ENCODE data around the gene TLK1. TPM values are rescaled to one million over a fixed set of nuclear protein-coding genes. Genes with fewer than 3 reads are reported as not detected.

TLK1 gene
- total and polyA plus RNA-seq, 2 experiments from 2014 or later = 9.2 to 21.8 TPM

DNA sequence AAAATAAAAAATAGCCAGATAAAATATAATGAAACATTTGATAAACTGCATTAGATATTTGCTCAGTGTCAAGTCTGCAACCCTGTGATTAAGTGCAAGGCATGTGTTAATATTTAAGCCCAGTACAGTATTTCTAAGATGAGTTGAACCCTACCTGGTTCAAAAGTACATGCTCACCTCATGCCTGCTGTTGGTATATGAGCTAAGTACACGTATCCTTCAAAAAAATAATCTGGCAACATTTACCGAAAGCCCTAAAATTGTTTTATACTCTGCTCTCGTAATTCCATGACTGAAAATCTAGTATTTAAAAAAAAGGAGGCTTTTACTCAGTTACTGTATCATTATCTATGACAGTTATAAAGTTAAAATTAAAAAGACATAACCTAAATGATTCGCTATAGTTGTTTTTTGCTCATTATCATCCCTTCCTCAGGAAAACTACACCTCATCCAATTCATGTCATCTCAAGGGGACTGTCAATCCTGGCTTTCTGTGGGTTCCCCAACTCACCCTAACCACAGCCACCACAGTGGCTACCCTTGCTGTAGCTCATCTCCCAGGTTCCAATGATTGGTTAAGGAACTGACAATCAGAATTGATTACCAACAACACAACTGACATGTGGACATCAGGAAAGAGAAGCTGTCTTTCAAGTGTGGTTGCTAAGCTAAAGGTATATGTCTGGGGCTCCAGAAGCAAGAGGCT, 10.6 kb downstream of the TLK1 start:
- Histone ChIP-seq H3K4me2 (no peak overlapping the region), H3K27ac (no peak overlapping the region), H4K20me1 (ENCODE audit: insufficient read depth, poor library complexity, severe bottlenecking) (peaks cover 92% of the 10 kb centered on the region), H3K4me1 (ENCODE audit: insufficient read depth) (peaks cover 18% of the 10 kb centered on the region), H2AFZ (no peak overlapping the region), H3K36me3 (replicated peaks; ENCODE audit: insufficient read depth, low read depth) (no peaks in the 10 kb centered on the region), H3K9me2 (replicated peaks; ENCODE audit: insufficient read depth) (no peaks in the 10 kb centered on the region), H3K27me3 (no peaks in the 10 kb centered on the region), H3K4me3 (no peak overlapping the region), H3K79me2 (peaks cover 98% of the 10 kb centered on the region), H3K9me3 (ENCODE audit: low read depth) (no peaks in the 10 kb centered on the region)
- no peak for DNase-seq (ENCODE audit: low spot score)
- WGBS (ENCODE audit: low lambda C conversion rate, missing lambda C conversion rate) = 94% methylated on average over 4 of the region's 4 CpGs
- TF ChIP-seq EZH2phosphoT487 (IDR thresholded peaks at IDR 0.05; ENCODE audit: low read depth, severe bottlenecking, unreplicated experiment) (no peak), EZH2 (IDR thresholded peaks at IDR 0.05; ENCODE audit: borderline replicate concordance) (no peak)
- TF ChIP-seq, protein P1, sequence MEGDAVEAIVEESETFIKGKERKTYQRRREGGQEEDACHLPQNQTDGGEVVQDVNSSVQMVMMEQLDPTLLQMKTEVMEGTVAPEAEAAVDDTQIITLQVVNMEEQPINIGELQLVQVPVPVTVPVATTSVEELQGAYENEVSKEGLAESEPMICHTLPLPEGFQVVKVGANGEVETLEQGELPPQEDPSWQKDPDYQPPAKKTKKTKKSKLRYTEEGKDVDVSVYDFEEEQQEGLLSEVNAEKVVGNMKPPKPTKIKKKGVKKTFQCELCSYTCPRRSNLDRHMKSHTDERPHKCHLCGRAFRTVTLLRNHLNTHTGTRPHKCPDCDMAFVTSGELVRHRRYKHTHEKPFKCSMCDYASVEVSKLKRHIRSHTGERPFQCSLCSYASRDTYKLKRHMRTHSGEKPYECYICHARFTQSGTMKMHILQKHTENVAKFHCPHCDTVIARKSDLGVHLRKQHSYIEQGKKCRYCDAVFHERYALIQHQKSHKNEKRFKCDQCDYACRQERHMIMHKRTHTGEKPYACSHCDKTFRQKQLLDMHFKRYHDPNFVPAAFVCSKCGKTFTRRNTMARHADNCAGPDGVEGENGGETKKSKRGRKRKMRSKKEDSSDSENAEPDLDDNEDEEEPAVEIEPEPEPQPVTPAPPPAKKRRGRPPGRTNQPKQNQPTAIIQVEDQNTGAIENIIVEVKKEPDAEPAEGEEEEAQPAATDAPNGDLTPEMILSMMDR (IDR thresholded peaks at IDR 0.05; ENCODE audit: poor library complexity) = no peak

- Histone ChIP-seq H3K4me3 (no peak overlapping the region), H4K20me1 (ENCODE audit: insufficient read depth, poor library complexity, severe bottlenecking) (peaks cover 92% of the 10 kb centered on the region), H3K4me2 (no peak overlapping the region), H3K9me3 (ENCODE audit: low read depth) (no peaks in the 10 kb centered on the region), H2AFZ (no peak overlapping the region), H3K79me2 (peaks cover 98% of the 10 kb centered on the region), H3K36me3 (replicated peaks; ENCODE audit: insufficient read depth, low read depth) (no peaks in the 10 kb centered on the region), H3K9me2 (replicated peaks; ENCODE audit: insufficient read depth) (no peaks in the 10 kb centered on the region), H3K27me3 (no peaks in the 10 kb centered on the region), H3K27ac (no peak overlapping the region), H3K4me1 (ENCODE audit: insufficient read depth) (peaks cover 13% of the 10 kb centered on the region)
- no peak for TF ChIP-seq EZH2 (IDR thresholded peaks at IDR 0.05; ENCODE audit: borderline replicate concordance)
- TF ChIP-seq, protein P1 (IDR thresholded peaks at IDR 0.05; ENCODE audit: poor library complexity) = no peak
- TF ChIP-seq EZH2phosphoT487 (IDR thresholded peaks at IDR 0.05; ENCODE audit: low read depth, severe bottlenecking, unreplicated experiment) = no peak
- DNase-seq (ENCODE audit: low spot score) = no peak
- WGBS (ENCODE audit: low lambda C conversion rate, missing lambda C conversion rate) = 98% methylated on average over 3 of the region's 3 CpGs
Measured at GRCh38 chr2:171149171-171149938, 11.3 kb downstream of the TLK1 start.

GRCh38 chr2:171147081-171147480, 13.6 kb downstream of the TLK1 start:
- Histone ChIP-seq H3K9me3 (ENCODE audit: low read depth) (no peaks in the 10 kb centered on the region), H3K79me2 (peaks cover 98% of the 10 kb centered on the region), H3K36me3 (replicated peaks; ENCODE audit: insufficient read depth, low read depth) (no peaks in the 10 kb centered on the region), H3K27ac (peak overlapping the region; percentile 35), H3K4me1 (ENCODE audit: insufficient read depth) (peaks cover 7% of the 10 kb centered on the region), H2AFZ (no peak overlapping the region), H3K4me3 (no peak overlapping the region), H4K20me1 (ENCODE audit: insufficient read depth, poor library complexity, severe bottlenecking) (peaks cover 86% of the 10 kb centered on the region), H3K9me2 (replicated peaks; ENCODE audit: insufficient read depth) (no peaks in the 10 kb centered on the region), H3K27me3 (no peaks in the 10 kb centered on the region), H3K4me2 (no peak overlapping the region)
- TF ChIP-seq, protein P1 (IDR thresholded peaks at IDR 0.05; ENCODE audit: poor library complexity) = no peak
- no peak for TF ChIP-seq EZH2phosphoT487 (IDR thresholded peaks at IDR 0.05; ENCODE audit: low read depth, severe bottlenecking, unreplicated experiment)
- no peak for TF ChIP-seq EZH2 (IDR thresholded peaks at IDR 0.05; ENCODE audit: borderline replicate concordance)
- DNase-seq (ENCODE audit: low spot score) = no peak
- WGBS (ENCODE audit: low lambda C conversion rate, missing lambda C conversion rate) = 85% methylated on average over 2 of the region's 2 CpGs
